Measurements from ENCODE around the gene ACER1.
"Not testable (repeated sequence)": the region's sequence is repeated elsewhere in the genome, so short reads cannot be mapped to it uniquely, and the experiment has no call there.

ACER1 gene

DNA sequence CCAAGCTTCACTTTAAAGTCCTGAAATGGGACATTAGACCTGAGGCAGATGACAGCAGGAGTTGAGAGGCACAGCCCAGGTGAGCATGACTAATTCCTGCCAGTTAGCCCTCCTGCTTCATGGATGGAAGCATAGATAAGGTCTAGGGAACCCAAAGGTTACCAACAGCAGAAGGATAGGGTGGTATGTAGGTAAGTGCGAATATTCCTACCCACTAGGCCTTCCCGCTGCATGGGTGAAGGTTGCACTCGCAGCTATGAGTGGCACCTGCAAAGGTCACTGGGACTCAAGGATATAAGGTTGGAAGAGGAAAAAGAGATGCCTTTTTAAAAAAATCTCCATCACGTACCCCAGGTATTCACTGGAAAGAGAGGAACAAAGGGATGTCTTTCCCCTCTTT is 41.4 kb downstream of the ACER1 start:
- DNase-seq (ENCODE audit: insufficient read length, low spot score), result no peak
- FAIRE-seq, result no peak
- TF ChIP-seq SPI1 (IDR thresholded peaks at IDR 0.05; ENCODE audit: low read depth, low read length) (no peak), PAX5 (IDR thresholded peaks at IDR 0.05; ENCODE audit: insufficient read depth, low read length, severe bottlenecking) (no peak), POU2F2 (IDR thresholded peaks at IDR 0.05; ENCODE audit: low read depth, low read length) (no peak), TAF1 (IDR thresholded peaks at IDR 0.05; ENCODE audit: low read depth, low read length) (no peak), POLR2A (IDR thresholded peaks at IDR 0.05; ENCODE audit: low read depth, low read length) (no peak), POLR2AphosphoS5 (IDR thresholded peaks at IDR 0.05; ENCODE audit: low read depth, low read length) (no peak)

DNA sequence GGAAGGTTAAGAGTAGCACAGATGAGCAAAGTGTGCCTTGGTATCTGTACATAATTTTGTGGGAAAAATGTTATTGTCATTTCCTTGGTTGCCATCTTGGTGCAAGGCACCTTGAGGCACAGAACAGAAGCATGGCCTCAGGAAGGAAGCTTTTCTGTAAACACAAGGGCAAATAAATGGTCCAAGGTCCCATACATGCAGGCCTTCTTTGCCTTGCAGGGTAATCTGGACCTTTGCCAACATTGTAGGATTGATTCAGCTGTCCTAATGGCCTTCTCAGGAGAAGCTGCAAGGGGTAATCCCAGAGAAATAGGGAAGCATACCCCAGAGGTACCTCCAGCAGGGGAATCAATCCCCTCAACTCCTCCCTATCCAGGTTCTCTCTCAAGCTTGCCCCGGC is 44.7 kb downstream of the ACER1 start:
- no peak for TF ChIP-seq POLR2A (IDR thresholded peaks at IDR 0.05; ENCODE audit: low read depth, low read length)
- no peak for TF ChIP-seq POLR2AphosphoS5 (IDR thresholded peaks at IDR 0.05; ENCODE audit: low read depth, low read length)
- no peak for TF ChIP-seq SPI1 (IDR thresholded peaks at IDR 0.05; ENCODE audit: low read depth, low read length)
- TF ChIP-seq PAX5 (IDR thresholded peaks at IDR 0.05; ENCODE audit: insufficient read depth, low read length, severe bottlenecking), result no peak
- no peak for TF ChIP-seq POU2F2 (IDR thresholded peaks at IDR 0.05; ENCODE audit: low read depth, low read length)
- TF ChIP-seq TAF1 (IDR thresholded peaks at IDR 0.05; ENCODE audit: low read depth, low read length), result no peak
- FAIRE-seq (no peak), DNase-seq (ENCODE audit: insufficient read length, low spot score) (no peak)

DNA sequence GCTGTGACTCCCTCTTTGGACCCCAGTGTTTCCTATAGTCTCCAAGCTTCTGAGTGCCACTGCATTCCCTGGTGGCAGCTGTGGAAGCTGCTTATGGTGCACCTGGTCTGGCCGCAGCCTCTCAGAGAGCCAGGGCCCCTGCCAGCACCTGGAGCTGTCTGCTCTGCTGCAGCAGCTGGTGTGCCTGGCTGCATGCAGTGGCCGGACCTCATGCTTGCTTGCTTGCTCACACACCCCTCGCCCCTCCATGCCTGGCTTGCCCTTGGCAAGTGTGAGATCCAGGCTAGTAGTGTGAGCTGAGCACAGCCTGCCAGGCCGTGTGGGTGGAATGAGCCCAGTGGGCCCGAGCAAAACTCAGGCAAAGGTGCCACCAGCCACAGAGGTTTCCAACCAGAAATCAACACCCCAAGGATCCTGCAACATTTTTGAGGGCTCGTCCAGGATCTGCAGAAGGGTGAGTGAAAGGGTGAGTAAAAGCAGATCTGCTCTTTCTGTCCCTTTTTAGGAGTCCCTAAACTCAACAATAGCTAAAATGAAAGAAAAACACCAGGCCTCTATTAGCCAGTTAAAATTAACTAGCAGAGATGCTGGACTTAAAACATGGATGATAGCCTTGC is 46.0 kb downstream of the ACER1 start:
- no peak for DNase-seq (ENCODE audit: insufficient read length, low spot score)
- no peak for TF ChIP-seq POLR2AphosphoS5 (IDR thresholded peaks at IDR 0.05; ENCODE audit: low read depth, low read length)
- TF ChIP-seq POU2F2 (IDR thresholded peaks at IDR 0.05; ENCODE audit: low read depth, low read length), result no peak
- no peak for TF ChIP-seq TAF1 (IDR thresholded peaks at IDR 0.05; ENCODE audit: low read depth, low read length)
- no peak for TF ChIP-seq PAX5 (IDR thresholded peaks at IDR 0.05; ENCODE audit: insufficient read depth, low read length, severe bottlenecking)
- TF ChIP-seq SPI1 (IDR thresholded peaks at IDR 0.05; ENCODE audit: low read depth, low read length), result no peak
- TF ChIP-seq POLR2A (IDR thresholded peaks at IDR 0.05; ENCODE audit: low read depth, low read length), result no peak
- no peak for FAIRE-seq

DNA sequence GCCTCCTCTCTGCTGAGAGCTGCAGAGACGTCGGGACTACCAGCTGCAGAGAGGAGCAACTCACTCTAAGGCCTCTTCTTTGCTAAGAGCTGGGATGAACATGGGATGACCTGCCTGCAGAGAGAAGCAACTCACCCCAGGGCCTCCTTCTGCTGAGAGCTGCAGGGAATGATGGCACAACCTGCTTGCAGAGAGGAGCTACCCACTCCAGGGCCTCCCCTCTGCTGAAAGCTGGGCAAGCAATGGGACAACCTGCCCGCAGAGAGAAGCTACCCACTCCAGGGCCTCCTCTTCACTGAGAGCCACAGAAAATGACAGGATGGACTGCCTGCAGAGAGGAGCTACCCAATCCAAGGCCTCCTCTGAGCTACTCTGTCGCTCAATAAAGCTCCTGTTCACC is 46.7 kb downstream of the ACER1 start:
- no peak for DNase-seq (ENCODE audit: insufficient read length, low spot score)
- no peak for FAIRE-seq
- TF ChIP-seq SPI1 (IDR thresholded peaks at IDR 0.05; ENCODE audit: low read depth, low read length), result no peak
- no peak for TF ChIP-seq TAF1 (IDR thresholded peaks at IDR 0.05; ENCODE audit: low read depth, low read length)
- no peak for TF ChIP-seq POU2F2 (IDR thresholded peaks at IDR 0.05; ENCODE audit: low read depth, low read length)
- no peak for TF ChIP-seq POLR2AphosphoS5 (IDR thresholded peaks at IDR 0.05; ENCODE audit: low read depth, low read length)
- TF ChIP-seq POLR2A (IDR thresholded peaks at IDR 0.05; ENCODE audit: low read depth, low read length), result no peak
- no peak for TF ChIP-seq PAX5 (IDR thresholded peaks at IDR 0.05; ENCODE audit: insufficient read depth, low read length, severe bottlenecking)

DNA sequence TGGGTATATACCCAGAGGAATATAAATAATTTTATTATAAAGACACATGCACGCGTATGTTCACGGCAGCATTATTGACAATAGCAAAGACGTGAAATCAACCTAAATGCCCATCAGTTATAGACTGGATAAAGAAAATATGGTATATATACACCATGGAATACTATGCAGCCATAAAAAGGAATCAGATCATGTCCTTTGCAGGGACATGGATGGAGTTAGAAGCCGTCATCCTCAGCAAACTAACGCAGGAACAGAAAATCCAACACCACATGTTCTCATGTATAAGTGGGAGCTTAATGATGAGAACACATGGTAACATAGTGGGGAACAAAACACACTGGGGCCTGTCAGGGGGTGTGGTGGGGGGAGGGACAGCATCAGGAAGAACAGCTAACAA is 51.0 kb downstream of the ACER1 start:
- DNase-seq (ENCODE audit: insufficient read length, low spot score); FAIRE-seq: not testable (repeated sequence)

DNA sequence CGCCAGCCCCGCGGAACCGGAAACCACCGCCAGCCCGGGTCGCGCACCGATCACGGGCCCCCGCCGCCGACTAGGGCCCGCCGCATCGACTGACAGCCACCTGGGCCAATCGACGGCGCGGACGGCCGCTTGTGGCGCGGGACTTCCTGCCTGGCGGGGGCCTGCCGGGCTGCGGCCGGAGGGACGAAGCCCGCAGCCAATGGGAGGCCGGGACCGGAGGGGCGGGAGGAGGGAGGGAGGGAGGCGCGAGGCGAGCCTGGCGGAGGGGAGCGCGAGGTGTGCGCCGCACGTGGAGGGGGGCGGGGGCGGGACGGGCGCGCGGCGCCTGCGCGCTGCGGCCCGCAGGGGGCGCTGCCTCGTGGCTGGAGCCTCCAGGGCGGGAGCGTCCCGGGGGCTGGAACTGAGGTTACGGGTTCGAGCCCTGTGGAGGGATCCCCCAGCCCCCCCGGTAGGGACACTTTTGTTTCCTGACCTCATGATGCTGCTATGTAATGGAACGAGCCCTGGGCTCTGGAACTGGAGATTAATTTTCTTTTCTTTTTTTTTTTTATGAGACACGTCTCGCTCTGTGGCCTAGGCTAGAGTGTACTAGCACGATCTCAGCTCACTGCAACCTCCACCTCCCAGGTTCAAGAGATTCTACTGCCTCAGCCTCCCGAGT is 53.4 kb downstream of the ACER1 start, which contains the start of gene MLLT1:
Gene MLLT1 (minus strand): TSS at position 45 of the 661 bp plus-strand sequence. CDS start 191 bp downstream, outside the sequence.
- TF ChIP-seq PAX5 (IDR thresholded peaks at IDR 0.05; ENCODE audit: insufficient read depth, low read length, severe bottlenecking) (no peak), TAF1 (IDR thresholded peaks at IDR 0.05; ENCODE audit: low read depth, low read length) (no peak), SPI1 (IDR thresholded peaks at IDR 0.05; ENCODE audit: low read depth, low read length) (no peak), POLR2A (IDR thresholded peaks at IDR 0.05; ENCODE audit: low read depth, low read length) (no peak), POLR2AphosphoS5 (IDR thresholded peaks at IDR 0.05; ENCODE audit: low read depth, low read length) (no peak), POU2F2 (IDR thresholded peaks at IDR 0.05; ENCODE audit: low read depth, low read length) (no peak)
- peak; percentile 100 for FAIRE-seq
- peak; percentile 100 for DNase-seq (ENCODE audit: insufficient read length, low spot score)

DNA sequence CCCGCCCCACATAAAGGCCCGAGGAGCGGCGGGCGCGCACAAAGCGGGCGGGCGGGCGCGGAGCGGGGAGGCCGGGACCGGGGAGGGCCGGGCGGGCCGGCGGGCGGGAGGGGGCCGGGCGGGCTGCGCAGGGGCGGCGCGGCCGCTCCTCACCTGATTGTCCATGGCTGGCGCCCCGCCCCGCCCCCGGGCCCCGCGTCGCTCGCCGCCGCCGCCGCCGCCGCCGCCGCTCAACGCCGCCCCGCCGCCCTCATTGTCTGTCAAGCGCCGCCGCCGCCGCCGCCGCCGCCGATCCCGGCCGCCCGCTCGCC is 53.8 kb downstream of the ACER1 start:
- FAIRE-seq (no peak), DNase-seq (ENCODE audit: insufficient read length, low spot score) (no peak)
- no peak for TF ChIP-seq SPI1 (IDR thresholded peaks at IDR 0.05; ENCODE audit: low read depth, low read length)
- no peak for TF ChIP-seq PAX5 (IDR thresholded peaks at IDR 0.05; ENCODE audit: insufficient read depth, low read length, severe bottlenecking)
- TF ChIP-seq TAF1 (IDR thresholded peaks at IDR 0.05; ENCODE audit: low read depth, low read length), result no peak
- TF ChIP-seq POLR2AphosphoS5 (IDR thresholded peaks at IDR 0.05; ENCODE audit: low read depth, low read length), result no peak
- TF ChIP-seq POU2F2 (IDR thresholded peaks at IDR 0.05; ENCODE audit: low read depth, low read length), result no peak
- no peak for TF ChIP-seq POLR2A (IDR thresholded peaks at IDR 0.05; ENCODE audit: low read depth, low read length)

DNA sequence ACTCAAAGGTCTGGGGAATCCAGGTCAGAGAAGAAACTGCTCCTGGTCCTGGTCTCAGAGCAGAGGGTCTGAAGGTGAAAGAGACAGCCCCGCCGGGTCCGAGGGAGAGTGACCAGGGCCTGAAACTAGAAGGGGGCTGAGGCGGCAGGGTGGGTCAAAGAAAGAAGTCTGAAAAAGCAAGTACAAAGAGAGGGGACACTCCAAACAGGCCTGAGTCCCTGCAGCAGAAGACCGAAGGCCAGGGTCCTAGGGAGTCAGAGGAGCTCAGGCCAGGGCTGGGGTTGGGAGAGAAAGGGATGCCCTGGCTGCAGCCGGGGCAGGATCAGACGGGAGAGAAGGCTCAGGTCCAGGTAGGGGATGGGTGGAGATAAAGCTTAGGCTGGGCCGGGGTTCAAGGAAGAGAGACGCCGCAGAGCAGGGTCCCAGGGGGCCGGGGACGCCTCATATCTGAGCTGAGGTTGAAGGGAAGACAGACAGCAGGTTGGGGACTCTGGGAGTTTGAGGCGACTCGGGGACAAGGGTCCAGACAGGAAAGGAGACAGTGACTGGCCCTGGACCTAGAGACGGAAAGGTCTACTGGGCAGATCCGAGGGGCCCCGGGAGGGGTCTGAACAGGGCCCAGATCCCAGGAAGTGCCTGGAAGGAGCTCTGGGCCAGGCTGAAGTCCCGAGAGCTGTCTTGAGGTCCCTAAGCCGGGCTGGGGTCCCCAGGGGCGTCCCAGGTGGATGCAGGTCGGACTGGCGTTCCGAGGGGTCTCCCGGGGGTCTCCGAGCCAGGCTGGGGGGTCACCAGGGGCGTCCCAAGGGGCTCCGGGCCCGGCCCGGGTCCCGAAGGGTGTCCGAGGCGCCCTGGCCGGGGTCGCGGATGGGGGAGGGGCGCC is 54.4 kb downstream of the ACER1 start:
- TF ChIP-seq TAF1 (IDR thresholded peaks at IDR 0.05; ENCODE audit: low read depth, low read length) (no peak), SPI1 (IDR thresholded peaks at IDR 0.05; ENCODE audit: low read depth, low read length) (no peak), PAX5 (IDR thresholded peaks at IDR 0.05; ENCODE audit: insufficient read depth, low read length, severe bottlenecking) (no peak), POU2F2 (IDR thresholded peaks at IDR 0.05; ENCODE audit: low read depth, low read length) (no peak), POLR2A (IDR thresholded peaks at IDR 0.05; ENCODE audit: low read depth, low read length) (no peak), POLR2AphosphoS5 (IDR thresholded peaks at IDR 0.05; ENCODE audit: low read depth, low read length) (no peak)
- FAIRE-seq, result no peak
- DNase-seq (ENCODE audit: insufficient read length, low spot score), result no peak

DNA sequence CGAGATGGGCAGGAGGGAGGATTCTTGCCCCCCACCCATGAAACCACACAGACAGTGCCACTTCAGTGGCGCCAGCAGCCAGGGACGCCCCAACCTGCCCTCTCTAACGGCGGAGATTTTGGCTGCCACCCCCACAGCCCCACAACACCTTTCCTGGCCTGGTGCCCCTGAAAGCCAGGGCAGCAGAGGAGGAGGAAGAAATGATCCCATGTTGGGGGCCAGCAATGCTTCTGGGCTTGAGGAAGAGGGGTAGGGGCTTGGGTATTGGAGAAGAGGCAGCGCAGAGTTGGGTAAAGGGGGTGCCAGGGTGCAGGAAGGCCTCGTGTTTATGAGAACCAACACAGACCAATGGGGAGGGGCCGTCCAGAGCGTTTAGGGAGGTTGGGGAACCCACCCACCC is 55.4 kb downstream of the ACER1 start:
- no peak for TF ChIP-seq TAF1 (IDR thresholded peaks at IDR 0.05; ENCODE audit: low read depth, low read length)
- no peak for TF ChIP-seq POLR2A (IDR thresholded peaks at IDR 0.05; ENCODE audit: low read depth, low read length)
- TF ChIP-seq PAX5 (IDR thresholded peaks at IDR 0.05; ENCODE audit: insufficient read depth, low read length, severe bottlenecking), result no peak
- TF ChIP-seq SPI1 (IDR thresholded peaks at IDR 0.05; ENCODE audit: low read depth, low read length), result no peak
- no peak for TF ChIP-seq POLR2AphosphoS5 (IDR thresholded peaks at IDR 0.05; ENCODE audit: low read depth, low read length)
- no peak for TF ChIP-seq POU2F2 (IDR thresholded peaks at IDR 0.05; ENCODE audit: low read depth, low read length)
- DNase-seq (ENCODE audit: insufficient read length, low spot score), result no peak
- no peak for FAIRE-seq
